HG03457 (cell line): Measurements from ENCODE around the gene COASY.
A peak's percentile ranks its signal among the peaks of the same experiment; 100 is the strongest.

Source experiments
- ATAC-seq: cut with Tn5 transposase; IDR thresholded peaks from one replicate; pipeline ENCODE4 v1.9.1; 2021; ENCODE audit warnings: moderate number of reproducible peaks; ENCODE audit not compliant: unreplicated experiment

Gene COASY

GRCh38 chr17:42571435-42572225 lies 9.7 kb downstream of the COASY start:
- ATAC-seq: no peak

GRCh38 chr17:42573095-42573494 lies 11.1 kb downstream of the COASY start:
- ATAC-seq: no peak

- no peak for ATAC-seq
Measured at GRCh38 chr17:42574463-42574862, 12.5 kb downstream of the COASY start.

GRCh38 chr17:42577140-42577531 lies 15.2 kb downstream of the COASY start:
- ATAC-seq: peak; percentile 3

GRCh38 chr17:42577532-42578281 lies 15.8 kb downstream of the COASY start, which contains the start of gene PSMC3IP:
Gene PSMC3IP (minus strand): TSS chr17:42577729. CDS start chr17:42577686, 43 bp downstream.
- ATAC-seq: peak; percentile 46

GRCh38 chr17:42578282-42578869 lies 16.4 kb downstream of the COASY start:
- ATAC-seq: peak; percentile 44

GRCh38 chr17:42579794-42580551 lies 18.0 kb downstream of the COASY start:
- no peak for ATAC-seq

- no peak for ATAC-seq
Measured at GRCh38 chr17:42581744-42582270, 19.9 kb downstream of the COASY start.

- ATAC-seq: no peak
Measured at GRCh38 chr17:42584880-42585279, 22.9 kb downstream of the COASY start.

- ATAC-seq: no peak
Measured at GRCh38 chr17:42585353-42585752, 23.4 kb downstream of the COASY start.

- ATAC-seq: no peak
Measured at GRCh38 chr17:42586514-42587230, 24.7 kb downstream of the COASY start.

GRCh38 chr17:42590886-42591285 lies 28.9 kb downstream of the COASY start:
- ATAC-seq: no peak

GRCh38 chr17:42591411-42591810 lies 29.5 kb downstream of the COASY start:
- ATAC-seq: no peak

GRCh38 chr17:42596386-42596785 lies 34.4 kb downstream of the COASY start:
- no peak for ATAC-seq

- ATAC-seq: no peak
Measured at GRCh38 chr17:42598905-42599304, 37.0 kb downstream of the COASY start.

GRCh38 chr17:42603318-42603717 lies 41.4 kb downstream of the COASY start:
- no peak for ATAC-seq

- ATAC-seq: no peak
Measured at GRCh38 chr17:42607769-42608168, 45.8 kb downstream of the COASY start.

- peak; percentile 28 for ATAC-seq
Measured at GRCh38 chr17:42608305-42609181, 46.6 kb downstream of the COASY start.

- peak; percentile 65 for ATAC-seq
Measured at GRCh38 chr17:42609182-42609813, 47.4 kb downstream of the COASY start, which contains the start of the genes RETREG3 and TUBG1. Gene RETREG3 (minus strand): TSS chr17:42609374. CDS start chr17:42609324, 50 bp downstream. Gene TUBG1 (plus strand): TSS chr17:42609683. CDS start chr17:42609738, 55 bp downstream.
